OCI-LY7 (cell line): ENCODE data around the gene SBF2. TPM values are rescaled to one million over a fixed set of nuclear protein-coding genes. Genes with fewer than 3 reads are reported as not detected.

Experiments used
- BruUV-seq: library from RNA; stranded (reverse); fragments of 400-500 nt; replicated peaks from 2 replicates; lab custom pipeline; 2021; lab: Mats Ljungman, UMichigan
- CTCF ChIA-PET: fragments of 300-600 bp; sonication (Branson Sonifier 250); formaldehyde crosslinking; loops from one replicate; lab custom pipeline; 2022; ENCODE audit warnings: antibody characterized with exemption; ENCODE audit not compliant: unreplicated experiment; lab: Charles Lee
- POLR2A ChIA-PET: fragments of 300-600 bp; sonication (Branson Sonifier 250); formaldehyde crosslinking; loops from one replicate; lab custom pipeline; 2022; ENCODE audit warnings: antibody characterized with exemption; lab: Charles Lee
- DNase-seq: peaks from one replicate; pipeline ENCODE4 v3.0.0-alpha.2; 2015; ENCODE audit warnings: low spot score
- H2AFZ ChIP-seq: fragments of 200-600 bp; sonication (generic), shearing (Covaris generic); 2 replicates; pipeline ENCODE4 v1.6.1; 2014; ENCODE audit warnings: mild to moderate bottlenecking, antibody characterized with exemption, low read length, moderate library complexity
- H3K27ac ChIP-seq: fragments of 200-600 bp; sonication (generic); 2 replicates; pipeline ENCODE4 v1.5.1; 2014; ENCODE audit warnings: mixed run types, low read depth, mild to moderate bottlenecking, moderate library complexity, low read length, inconsistent platforms; ENCODE audit not compliant: poor library complexity, severe bottlenecking
- H3K36me3 ChIP-seq: fragments of 200-600 bp; sonication (generic); 2 replicates; pipeline ENCODE4 v1.6.1; 2014; ENCODE audit warnings: mild to moderate bottlenecking, antibody characterized with exemption, low read length, moderate library complexity, mixed read lengths; ENCODE audit not compliant: insufficient read depth
- H3K4me1 ChIP-seq: fragments of 200-600 bp; sonication (generic); 2 replicates; pipeline ENCODE4 v1.5.1; 2014; ENCODE audit warnings: mild to moderate bottlenecking, low read length; ENCODE audit not compliant: insufficient read depth, poor library complexity, severe bottlenecking
- H3K4me2 ChIP-seq: fragments of 200-600 bp; sonication (generic); 2 replicates; pipeline ENCODE4 v1.6.1; 2014; ENCODE audit warnings: mild to moderate bottlenecking, low read length
- H3K4me3 ChIP-seq: fragments of 200-600 bp; sonication (generic); 2 replicates; pipeline ENCODE4 v1.5.1; 2014; ENCODE audit warnings: mild to moderate bottlenecking, low read depth, low read length; ENCODE audit not compliant: poor library complexity, severe bottlenecking
- H3K79me2 ChIP-seq: fragments of 200-600 bp; sonication (generic); 2 replicates; pipeline ENCODE4 v1.6.1; 2016; ENCODE audit warnings: low read depth, mild to moderate bottlenecking, low read length, moderate library complexity, mixed read lengths; ENCODE audit not compliant: insufficient read depth
- H3K9me2 ChIP-seq: fragments of 200-600 bp; sonication (generic); 2 replicates; pipeline ENCODE4 v1.6.1; 2016; ENCODE audit warnings: mild to moderate bottlenecking, low read length, mixed read lengths; ENCODE audit not compliant: insufficient read depth
- H3K9me3 ChIP-seq: fragments of 200-600 bp; sonication (generic); 2 replicates; pipeline ENCODE4 v1.6.1; 2014; ENCODE audit warnings: mild to moderate bottlenecking, mixed run types, low read length, mixed read lengths
- H4K20me1 ChIP-seq: fragments of 200-600 bp; sonication (generic); 2 replicates; pipeline ENCODE4 v1.6.1; 2014; ENCODE audit warnings: mild to moderate bottlenecking, antibody characterized with exemption, low read length, moderate library complexity, mixed read lengths; ENCODE audit not compliant: insufficient read depth
- CTCF ChIP-seq: fragments of 200-600 bp; sonication (generic); conservative IDR thresholded peaks from 2 replicates; pipeline ENCODE4 v1.5.1; 2014; ENCODE audit warnings: mild to moderate bottlenecking, antibody characterized with exemption, low read length, moderate library complexity, mixed read lengths
- EZH2phosphoT487 ChIP-seq: fragments of 200-600 bp; sonication (generic); IDR thresholded peaks from 2 replicates; pipeline ENCODE4 v1.6.1; 2018; ENCODE audit warnings: low read depth, borderline replicate concordance, mild to moderate bottlenecking, mixed run types, antibody characterized with exemption, low read length, moderate library complexity, mixed read lengths
- intact Hi-C: fragments of 100-400 bp; cut with micrococcal nuclease; formaldehyde crosslinking; loops from one replicate; pipeline ENCODE4 v1.10.0; 2022; ENCODE audit not compliant: unreplicated experiment
- total RNA-seq, 2 experiments: library from RNA; depleted of rRNA in 1 of 2; stranded (reverse); fragments of >200 nt in 1 of 2; shearing (Covaris generic) in 1 of 2; gene quantifications; 2 replicates each; pipeline ENCODE4 v1.2.3, GENCODE V29; 2014 to 2022

The SBF2 gene
- total RNA-seq, 2 experiments from 2014 or later: 12.9 to 14.3 TPM

DNA sequence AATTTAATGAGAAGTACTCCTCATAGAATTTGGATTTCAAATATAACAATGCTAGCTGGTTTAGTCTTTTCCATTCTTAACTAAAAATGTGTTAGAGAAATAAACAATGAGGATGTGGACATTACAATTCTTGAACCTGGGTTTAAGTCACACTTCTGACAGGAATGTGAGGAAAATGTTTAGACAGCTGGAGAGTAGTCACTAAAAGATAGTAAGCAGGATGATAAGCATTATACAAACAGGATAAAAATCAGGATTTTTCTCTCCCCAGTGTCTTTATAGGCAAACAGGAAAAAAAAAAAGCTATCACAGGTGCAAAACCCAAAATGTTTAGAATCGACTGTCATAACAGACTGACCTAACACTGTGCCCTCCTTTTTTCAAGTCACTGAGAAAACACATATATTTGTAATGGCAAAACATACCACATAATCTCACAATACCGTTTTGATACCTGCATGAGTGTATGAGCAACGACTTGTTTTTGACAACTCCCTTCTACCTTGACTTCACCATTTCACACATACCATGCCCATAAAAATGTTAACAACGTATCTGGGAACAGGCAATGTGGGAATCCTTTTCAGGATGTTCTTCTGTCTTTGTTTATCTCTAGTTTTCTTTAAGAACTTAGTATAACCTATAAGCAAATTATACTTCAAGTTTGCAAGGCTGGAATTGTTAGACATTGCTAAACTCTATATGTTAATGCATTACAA lies 242.0 kb downstream of the SBF2 start:
- Histone ChIP-seq H3K79me2 (no peaks in the 10 kb centered on the region), H4K20me1 (no peaks in the 10 kb centered on the region), H3K36me3 (no peaks in the 10 kb centered on the region), H3K4me3 (no peak overlapping the region), H3K9me2 (0 out of 2 replicates have a peak, but pooled peaks cover 4% of the 10 kb centered on the region), H3K9me3 (no peaks in the 10 kb centered on the region), H3K4me1 (no peaks in the 10 kb centered on the region), H2AFZ (no peak overlapping the region), H3K4me2 (no peak overlapping the region), H3K27ac (no peak overlapping the region)
- no TSS peak for BruUV-seq
- DNase-seq: no peak
- CTCF ChIA-PET: no interaction called here
- intact Hi-C loops: no loop called here
- TF ChIP-seq EZH2phosphoT487 (no peak), CTCF (no peak)
- POLR2A ChIA-PET: interaction anchor here (0.7 kb wide), 2 partner anchors 17 to 36 kb away, joined by 3 to 7 read pairs; no protein-coding TSS in a partner anchor

GRCh38 chr11:10050561-10050960 lies 243.5 kb downstream of the SBF2 start:
- no peak for TF ChIP-seq CTCF
- DNase-seq: no peak
- no peak overlapping the region for H2AFZ ChIP-seq
- H3K4me2 ChIP-seq: no peak overlapping the region
- no peaks in the 10 kb centered on the region for H3K4me1 ChIP-seq
- H3K36me3 ChIP-seq: no peaks in the 10 kb centered on the region
- no peaks in the 10 kb centered on the region for H4K20me1 ChIP-seq
- H3K9me2 ChIP-seq: 0 out of 2 replicates have a peak, but pooled peaks cover 4% of the 10 kb centered on the region
- no peaks in the 10 kb centered on the region for H3K79me2 ChIP-seq
- H3K4me3 ChIP-seq: no peak overlapping the region
- H3K27ac ChIP-seq: no peak overlapping the region
- CTCF ChIA-PET: no interaction called here
- intact Hi-C loops: no loop called here
- H3K9me3 ChIP-seq: no peaks in the 10 kb centered on the region
- POLR2A ChIA-PET: interaction anchor here (0.6 kb wide), 2 partner anchors 1042 to 1306 kb away, joined by 3 read pairs; no protein-coding TSS in a partner anchor
- no TSS peak for BruUV-seq

DNA sequence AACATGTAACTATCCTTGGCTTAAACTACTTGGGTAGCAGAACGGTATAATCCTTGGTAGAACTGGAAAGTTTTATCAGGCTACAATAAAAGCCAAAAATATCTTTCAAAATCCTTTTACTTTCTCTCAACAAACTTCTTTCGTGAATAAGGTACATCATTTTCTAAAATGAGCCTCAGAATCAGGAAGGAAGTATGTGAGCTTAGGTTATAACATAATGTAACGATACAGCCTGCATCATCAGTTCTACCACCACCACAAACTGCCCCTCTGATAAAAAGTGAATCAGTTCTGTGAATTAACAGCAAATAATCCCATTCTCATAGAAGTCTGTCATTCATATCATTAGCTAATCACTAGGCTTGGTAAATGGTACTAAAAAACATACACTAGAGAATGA lies 244.3 kb downstream of the SBF2 start:
- H3K9me2 ChIP-seq: 0 out of 2 replicates have a peak, but pooled peaks cover 4% of the 10 kb centered on the region
- ChIA-PET CTCF (no interaction called here), POLR2A (interaction anchor here (0.6 kb wide), 1 partner anchor 139 kb away, joined by 3 read pairs; no protein-coding TSS in a partner anchor)
- no peak overlapping the region for H3K4me2 ChIP-seq
- no peaks in the 10 kb centered on the region for H3K79me2 ChIP-seq
- intact Hi-C loops: no loop called here
- no peaks in the 10 kb centered on the region for H3K36me3 ChIP-seq
- H3K9me3 ChIP-seq: no peaks in the 10 kb centered on the region
- H3K4me3 ChIP-seq: no peak overlapping the region
- TF ChIP-seq CTCF (no peak), EZH2phosphoT487 (no peak)
- no peak for DNase-seq
- H2AFZ ChIP-seq: no peak overlapping the region
- no peaks in the 10 kb centered on the region for H3K4me1 ChIP-seq
- no peaks in the 10 kb centered on the region for H4K20me1 ChIP-seq
- no peak overlapping the region for H3K27ac ChIP-seq
- BruUV-seq: no TSS peak
